Endothelial cell (in vitro differentiated cells): ENCODE results near the gene NECTIN1. TPM values are rescaled to one million over a fixed set of nuclear protein-coding genes. Genes with fewer than 3 reads are reported as not detected.

ENCODE experiments used
- DNase-seq: peaks from one replicate; pipeline ENCODE4 v3.0.0; 2021; ENCODE audit warnings: low spot score
- H3K27ac Mint-ChIP-seq: one replicate; pipeline ENCODE4 v1.8.0; 2021; ENCODE audit warnings: mixed read lengths, inconsistent platforms; ENCODE audit not compliant: unreplicated experiment
- H3K27me3 Mint-ChIP-seq: one replicate; pipeline ENCODE4 v1.8.0; 2021; ENCODE audit warnings: mild to moderate bottlenecking, moderate library complexity, mixed read lengths, inconsistent platforms; ENCODE audit not compliant: unreplicated experiment
- H3K36me3 Mint-ChIP-seq: one replicate; pipeline ENCODE4 v1.8.0; 2021; ENCODE audit warnings: mild to moderate bottlenecking, low read depth, mixed read lengths, inconsistent platforms; ENCODE audit not compliant: unreplicated experiment
- H3K4me1 Mint-ChIP-seq: one replicate; pipeline ENCODE4 v1.8.0; 2021; ENCODE audit warnings: mild to moderate bottlenecking, mixed read lengths, inconsistent platforms; ENCODE audit not compliant: unreplicated experiment
- H3K4me3 Mint-ChIP-seq: one replicate; pipeline ENCODE4 v1.8.0; 2021; ENCODE audit warnings: mild to moderate bottlenecking, mixed read lengths, inconsistent platforms; ENCODE audit not compliant: unreplicated experiment
- H3K9me3 Mint-ChIP-seq: one replicate; pipeline ENCODE4 v1.8.0; 2021; ENCODE audit warnings: mixed read lengths, inconsistent platforms; ENCODE audit not compliant: unreplicated experiment
- total RNA-seq: library from RNA; stranded (reverse); fragmentation: NEBNext Ultra II Directional; extraction: Animal tissue kit (Norgen Biotek cat#: 25700); gene quantifications from one replicate; pipeline ENCODE4 v1.2.1, GENCODE V29; 2021; ENCODE audit not compliant: unreplicated experiment
- TF ChIP-seq, protein P1 (sequence below): fragments of 200-600 bp; sonication (generic); IDR thresholded peaks from one replicate; pipeline ENCODE4 v1.5.0; 2021; ENCODE audit warnings: antibody characterized with exemption; ENCODE audit not compliant: unreplicated experiment

Gene NECTIN1
- total RNA-seq, 1 donor from 2014 or later, result 17.9 TPM

DNA sequence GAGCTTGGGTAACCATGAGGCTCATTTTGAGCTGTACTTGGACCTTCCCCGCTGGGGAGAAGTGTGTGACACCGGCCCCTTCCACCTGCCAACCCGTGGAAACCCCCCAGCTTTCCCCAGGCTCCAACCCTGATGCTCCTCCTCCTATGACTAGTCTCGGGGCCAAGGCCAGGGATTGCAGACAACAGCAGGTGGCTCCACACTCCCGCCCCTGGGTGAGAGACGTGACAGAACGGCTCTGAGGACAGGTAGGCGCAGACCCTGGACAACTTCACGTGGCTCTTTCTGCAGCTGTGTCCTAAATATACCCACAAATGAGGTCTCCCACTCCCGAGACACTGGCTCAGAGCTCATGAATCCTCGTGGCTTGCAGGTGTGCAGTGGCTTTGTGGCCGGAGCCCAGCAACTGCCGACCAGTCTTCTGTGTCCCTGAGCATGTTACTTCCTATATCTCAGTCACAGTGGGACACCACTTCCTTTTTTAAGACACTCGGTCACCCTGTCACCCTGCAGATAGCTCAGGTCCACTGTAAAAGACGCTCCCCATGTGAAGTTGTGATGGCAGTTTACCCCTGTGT, 55.2 kb downstream of the NECTIN1 start:
- Mint-ChIP-seq H3K4me1 (peaks cover 12% of the 10 kb centered on the region), H3K27me3 (peaks cover 3% of the 10 kb centered on the region), H3K27ac (no peak overlapping the region), H3K9me3 (no peaks in the 10 kb centered on the region), H3K36me3 (peaks cover 26% of the 10 kb centered on the region), H3K4me3 (no peak overlapping the region)
- TF ChIP-seq, protein P1, sequence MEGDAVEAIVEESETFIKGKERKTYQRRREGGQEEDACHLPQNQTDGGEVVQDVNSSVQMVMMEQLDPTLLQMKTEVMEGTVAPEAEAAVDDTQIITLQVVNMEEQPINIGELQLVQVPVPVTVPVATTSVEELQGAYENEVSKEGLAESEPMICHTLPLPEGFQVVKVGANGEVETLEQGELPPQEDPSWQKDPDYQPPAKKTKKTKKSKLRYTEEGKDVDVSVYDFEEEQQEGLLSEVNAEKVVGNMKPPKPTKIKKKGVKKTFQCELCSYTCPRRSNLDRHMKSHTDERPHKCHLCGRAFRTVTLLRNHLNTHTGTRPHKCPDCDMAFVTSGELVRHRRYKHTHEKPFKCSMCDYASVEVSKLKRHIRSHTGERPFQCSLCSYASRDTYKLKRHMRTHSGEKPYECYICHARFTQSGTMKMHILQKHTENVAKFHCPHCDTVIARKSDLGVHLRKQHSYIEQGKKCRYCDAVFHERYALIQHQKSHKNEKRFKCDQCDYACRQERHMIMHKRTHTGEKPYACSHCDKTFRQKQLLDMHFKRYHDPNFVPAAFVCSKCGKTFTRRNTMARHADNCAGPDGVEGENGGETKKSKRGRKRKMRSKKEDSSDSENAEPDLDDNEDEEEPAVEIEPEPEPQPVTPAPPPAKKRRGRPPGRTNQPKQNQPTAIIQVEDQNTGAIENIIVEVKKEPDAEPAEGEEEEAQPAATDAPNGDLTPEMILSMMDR, result no peak
- no peak for DNase-seq

DNA sequence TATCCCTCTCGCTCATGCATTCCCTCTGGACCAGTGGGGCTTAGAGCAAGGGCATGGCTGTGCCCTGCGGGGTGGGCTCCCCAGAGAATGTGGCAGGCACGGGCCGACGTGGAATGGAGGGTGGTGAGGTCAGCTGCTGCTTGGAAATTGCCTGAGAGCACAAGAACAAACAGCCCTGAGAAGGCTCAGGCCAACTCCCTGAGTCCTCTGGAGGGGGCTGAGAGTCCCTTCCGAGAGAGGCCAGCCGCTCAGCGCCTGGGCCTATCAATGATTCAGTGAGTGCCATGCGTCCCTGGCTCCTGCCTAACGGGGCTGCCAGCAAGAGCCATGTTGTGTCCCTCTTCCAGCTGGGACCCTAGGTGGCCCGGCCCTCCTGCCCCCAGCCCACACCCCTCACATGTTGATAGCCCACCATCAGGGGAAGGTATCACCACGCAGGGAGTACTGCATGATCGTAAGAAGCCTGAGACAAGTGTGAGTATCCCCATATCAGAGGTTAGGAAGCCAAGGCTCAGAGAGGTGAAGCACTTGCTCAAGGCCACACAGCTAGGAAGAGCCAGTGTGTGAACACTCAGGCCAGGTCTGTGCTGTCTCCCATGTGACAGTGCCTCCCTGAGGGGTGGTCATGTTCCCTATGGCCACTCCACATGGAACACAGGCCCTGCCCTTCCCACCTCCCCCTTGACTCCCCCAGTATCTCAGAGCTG, 55.8 kb downstream of the NECTIN1 start:
- Mint-ChIP-seq H3K4me3 (no peak overlapping the region), H3K27me3 (peaks cover 3% of the 10 kb centered on the region), H3K4me1 (peaks cover 12% of the 10 kb centered on the region), H3K27ac (no peak overlapping the region), H3K9me3 (no peaks in the 10 kb centered on the region), H3K36me3 (peaks cover 20% of the 10 kb centered on the region)
- DNase-seq, result no peak
- TF ChIP-seq, protein P1, result no peak

DNA sequence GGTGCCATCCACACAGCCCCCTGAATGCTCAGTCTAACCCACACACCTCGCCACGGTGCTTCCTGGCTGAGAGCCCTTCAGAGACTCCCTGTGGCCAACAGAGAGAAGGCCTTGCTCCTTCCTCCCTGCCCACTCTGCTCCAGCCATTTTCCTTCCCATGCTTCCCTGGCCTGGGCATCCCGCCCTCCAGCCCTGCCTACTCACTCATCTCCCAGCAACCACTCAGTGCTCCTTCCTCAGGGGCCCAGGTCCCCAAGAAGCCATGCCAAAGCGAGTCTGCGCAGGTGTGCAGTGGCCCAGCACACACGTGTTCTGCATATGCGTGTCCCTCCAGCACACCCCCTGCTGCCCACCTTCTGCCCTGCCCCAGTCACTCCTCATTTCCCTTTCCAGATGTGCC, 56.4 kb downstream of the NECTIN1 start:
- Mint-ChIP-seq H3K4me3 (no peak overlapping the region), H3K9me3 (no peaks in the 10 kb centered on the region), H3K27ac (no peak overlapping the region), H3K27me3 (peaks cover 9% of the 10 kb centered on the region), H3K36me3 (peaks cover 20% of the 10 kb centered on the region), H3K4me1 (peaks cover 12% of the 10 kb centered on the region)
- TF ChIP-seq, protein P1, result no peak
- DNase-seq, result no peak

DNA sequence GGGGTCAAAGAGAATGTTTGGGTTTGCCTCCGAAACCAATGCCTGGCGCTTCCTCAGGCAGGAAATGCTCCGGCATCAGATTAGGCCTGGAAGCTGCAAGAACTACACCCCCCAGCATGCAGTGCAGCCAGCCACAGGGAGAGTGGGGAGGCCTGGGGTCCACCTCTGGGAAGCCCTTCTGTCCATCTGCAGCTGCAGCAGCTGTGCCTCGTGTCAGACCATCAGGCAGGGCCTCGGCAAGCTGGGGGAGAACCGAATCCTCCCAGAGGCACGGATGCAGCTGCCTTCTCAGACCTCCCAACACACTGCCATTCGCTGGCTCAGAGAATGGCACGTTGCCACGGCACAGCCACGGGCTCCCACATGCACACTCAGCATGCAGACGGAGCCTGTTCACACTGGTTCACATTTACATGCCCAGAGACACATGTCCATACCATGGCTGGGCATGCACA, 57.4 kb downstream of the NECTIN1 start:
- Mint-ChIP-seq H3K27ac (no peak overlapping the region), H3K27me3 (peaks cover 9% of the 10 kb centered on the region), H3K4me3 (no peak overlapping the region), H3K36me3 (peaks cover 13% of the 10 kb centered on the region), H3K4me1 (peaks cover 8% of the 10 kb centered on the region), H3K9me3 (no peaks in the 10 kb centered on the region)
- TF ChIP-seq, protein P1, result no peak
- no peak for DNase-seq

DNA sequence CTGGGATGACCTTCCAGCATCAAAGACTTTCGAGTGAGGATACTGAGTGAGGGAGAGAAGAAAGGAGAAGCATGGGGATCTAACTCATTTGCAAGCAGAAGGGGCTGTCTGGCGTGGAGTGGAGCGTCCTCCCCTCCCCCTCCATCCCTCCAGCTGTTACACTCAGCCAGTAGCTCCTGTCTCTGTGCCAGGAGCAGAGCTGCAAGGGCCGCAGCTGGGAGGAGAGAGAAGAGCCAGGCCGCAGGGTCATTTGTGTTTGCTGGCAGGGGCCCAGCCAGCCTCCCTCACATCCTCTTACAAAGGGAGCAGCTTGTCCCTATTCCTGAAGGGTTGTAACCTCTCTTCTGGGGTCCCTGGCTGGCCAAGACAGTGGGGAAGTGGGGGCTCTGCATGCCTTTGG, 57.9 kb downstream of the NECTIN1 start:
- peaks cover 3% of the 10 kb centered on the region for H3K4me1 Mint-ChIP-seq
- no peaks in the 10 kb centered on the region for H3K9me3 Mint-ChIP-seq
- no peak overlapping the region for H3K27ac Mint-ChIP-seq
- DNase-seq, result no peak
- TF ChIP-seq, protein P1, result no peak
- no peak overlapping the region for H3K4me3 Mint-ChIP-seq
- H3K27me3 Mint-ChIP-seq, result peaks cover 9% of the 10 kb centered on the region
- H3K36me3 Mint-ChIP-seq, result peaks cover 10% of the 10 kb centered on the region
